Loucy (cell line): ENCODE results near the gene CACNA1C.

Experiments used
- EZH2phosphoT487 ChIP-seq: fragments of 200-600 bp; IDR thresholded peaks from 2 replicates; pipeline ENCODE4 v1.6.1; 2018; ENCODE audit warnings: antibody characterized with exemption, mild to moderate bottlenecking, moderate library complexity, borderline replicate concordance
- TF ChIP-seq, protein P1 (sequence below): fragments of 200-600 bp; sonication (generic); conservative IDR thresholded peaks from 2 replicates; pipeline ENCODE4 v1.5.1; 2014; ENCODE audit warnings: mild to moderate bottlenecking, antibody characterized with exemption, low read length

DNA sequence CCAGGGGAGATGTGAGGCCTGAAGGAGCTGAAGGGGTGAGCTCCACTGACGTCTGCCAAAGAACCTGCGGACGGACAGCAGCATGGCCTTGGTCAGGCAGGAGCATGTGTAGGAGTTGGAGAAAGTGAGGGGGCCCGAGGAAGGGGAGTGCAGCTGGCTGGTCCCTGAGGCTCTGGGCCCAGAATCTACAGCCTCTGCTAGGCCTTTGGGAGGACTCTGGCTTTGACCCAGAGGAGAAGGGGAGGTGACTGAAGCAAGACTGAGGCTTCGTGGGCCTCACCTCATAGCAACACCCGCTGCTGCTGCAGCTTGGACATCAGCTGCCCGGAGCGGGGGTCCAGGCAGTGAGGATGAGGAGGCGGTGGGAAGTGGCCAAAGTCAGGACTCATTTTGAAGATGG, 525.4 kb downstream of the CACNA1C start:
- TF ChIP-seq, protein P1, sequence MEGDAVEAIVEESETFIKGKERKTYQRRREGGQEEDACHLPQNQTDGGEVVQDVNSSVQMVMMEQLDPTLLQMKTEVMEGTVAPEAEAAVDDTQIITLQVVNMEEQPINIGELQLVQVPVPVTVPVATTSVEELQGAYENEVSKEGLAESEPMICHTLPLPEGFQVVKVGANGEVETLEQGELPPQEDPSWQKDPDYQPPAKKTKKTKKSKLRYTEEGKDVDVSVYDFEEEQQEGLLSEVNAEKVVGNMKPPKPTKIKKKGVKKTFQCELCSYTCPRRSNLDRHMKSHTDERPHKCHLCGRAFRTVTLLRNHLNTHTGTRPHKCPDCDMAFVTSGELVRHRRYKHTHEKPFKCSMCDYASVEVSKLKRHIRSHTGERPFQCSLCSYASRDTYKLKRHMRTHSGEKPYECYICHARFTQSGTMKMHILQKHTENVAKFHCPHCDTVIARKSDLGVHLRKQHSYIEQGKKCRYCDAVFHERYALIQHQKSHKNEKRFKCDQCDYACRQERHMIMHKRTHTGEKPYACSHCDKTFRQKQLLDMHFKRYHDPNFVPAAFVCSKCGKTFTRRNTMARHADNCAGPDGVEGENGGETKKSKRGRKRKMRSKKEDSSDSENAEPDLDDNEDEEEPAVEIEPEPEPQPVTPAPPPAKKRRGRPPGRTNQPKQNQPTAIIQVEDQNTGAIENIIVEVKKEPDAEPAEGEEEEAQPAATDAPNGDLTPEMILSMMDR, result no peak
- TF ChIP-seq EZH2phosphoT487, result no peak
